Fibroblast of skin of left biceps (primary cell): ENCODE measurements around the gene TOMM6.

Experiments
- DNase-seq, 2 experiments: peaks; one replicate each; pipeline ENCODE4 v3.0.0-alpha.2; 2013; ENCODE audit warnings: low read depth in 2 of 2

The TOMM6 gene

DNA sequence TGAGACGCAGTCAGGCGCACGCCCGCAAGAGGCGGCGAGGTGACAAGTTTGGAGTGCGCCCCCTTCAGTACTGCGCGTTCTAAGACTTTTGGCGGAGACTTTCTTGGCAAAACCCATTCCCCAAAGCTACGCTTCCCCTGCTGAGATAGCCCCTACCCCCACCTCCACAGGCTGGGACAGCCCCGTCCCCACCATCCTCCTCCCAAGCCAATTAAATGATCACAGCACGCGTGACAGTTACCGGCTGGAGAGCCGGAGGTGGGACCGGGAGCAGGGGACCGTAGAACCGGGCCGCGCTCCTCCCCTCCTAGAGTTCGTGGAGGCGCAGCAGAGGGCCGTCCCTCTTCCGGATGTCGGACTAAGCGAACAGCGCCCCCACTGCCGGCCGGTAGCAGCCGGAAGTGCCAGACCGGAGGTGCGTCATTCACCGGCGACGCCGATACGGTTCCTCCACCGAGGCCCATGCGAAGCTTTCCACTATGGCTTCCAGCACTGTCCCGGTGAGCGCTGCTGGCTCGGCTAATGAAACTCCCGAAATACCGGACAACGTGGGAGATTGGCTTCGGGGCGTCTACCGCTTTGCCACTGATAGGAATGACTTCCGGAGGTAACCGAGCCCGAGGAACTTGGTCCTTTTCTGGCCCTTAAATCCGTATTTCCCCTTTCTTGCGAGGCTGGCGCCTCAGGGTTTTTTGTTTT, at the start of gene TOMM6:
Gene TOMM6, plus strand, starts transcription at position 476 of the 699 bp plus-strand sequence. Its CDS starts 4 bp downstream, at position 480.
- peak; percentile 79 to 82 for DNase-seq

DNA sequence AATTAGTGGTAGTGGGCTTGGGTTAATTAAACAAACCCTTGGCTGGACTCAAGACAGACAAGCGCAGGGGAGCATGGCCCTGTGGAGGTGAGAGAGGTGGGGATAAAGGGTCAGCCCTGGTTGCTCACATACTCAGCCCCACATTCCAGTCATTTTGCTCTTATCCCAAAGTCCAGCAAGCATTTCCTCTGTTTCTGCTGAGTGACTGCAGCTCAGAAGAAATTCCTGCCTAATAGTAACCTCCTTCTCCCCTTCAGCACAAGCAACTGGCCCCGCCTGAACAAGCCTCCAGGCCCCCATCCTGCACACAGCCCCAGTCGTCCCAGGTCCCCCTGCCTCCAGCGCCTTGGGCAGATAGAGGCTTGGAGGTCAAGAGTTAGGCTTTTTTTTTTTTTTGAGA, 48.5 kb upstream of the TOMM6 start:
- no peak for DNase-seq

DNA sequence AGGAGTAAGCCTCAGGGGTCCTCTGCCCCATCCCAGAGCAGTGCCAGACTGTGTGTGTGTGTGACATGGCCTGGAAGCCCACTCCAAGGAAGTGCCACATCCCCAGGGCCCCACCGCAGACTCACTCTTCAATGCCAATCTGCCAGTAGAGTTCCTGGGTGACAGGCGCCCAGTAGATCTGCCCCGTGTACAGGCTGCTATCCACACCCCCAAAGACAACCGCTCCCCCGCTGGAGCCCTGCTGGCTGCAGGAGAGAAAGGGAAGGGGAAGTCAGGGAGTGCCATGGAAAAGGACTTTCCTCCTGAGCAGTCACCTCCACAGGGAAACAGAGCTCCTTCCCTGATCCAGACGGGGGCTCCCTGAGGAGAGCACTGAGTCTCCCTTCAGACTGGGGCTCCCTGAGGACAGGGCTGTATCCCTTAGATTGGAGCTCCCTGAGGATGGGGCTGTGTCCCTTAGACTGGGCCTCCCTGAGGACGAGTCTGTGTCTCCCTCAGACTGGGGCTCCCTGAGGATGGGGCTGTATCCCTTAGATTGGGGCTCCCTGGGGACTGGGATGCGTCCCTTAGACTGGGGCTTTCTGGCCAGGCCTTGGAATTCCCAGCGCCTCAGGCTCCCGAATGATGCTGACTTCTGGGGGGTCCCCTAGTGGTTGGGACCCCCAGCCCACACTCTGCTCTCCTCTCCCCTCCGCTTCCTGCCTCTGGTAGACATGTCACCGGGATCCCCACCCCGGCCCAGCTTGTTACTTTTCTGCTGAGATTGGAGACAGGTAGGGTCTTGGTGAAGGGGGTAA, 46.9 kb upstream of the TOMM6 start:
- DNase-seq: no peak

DNA sequence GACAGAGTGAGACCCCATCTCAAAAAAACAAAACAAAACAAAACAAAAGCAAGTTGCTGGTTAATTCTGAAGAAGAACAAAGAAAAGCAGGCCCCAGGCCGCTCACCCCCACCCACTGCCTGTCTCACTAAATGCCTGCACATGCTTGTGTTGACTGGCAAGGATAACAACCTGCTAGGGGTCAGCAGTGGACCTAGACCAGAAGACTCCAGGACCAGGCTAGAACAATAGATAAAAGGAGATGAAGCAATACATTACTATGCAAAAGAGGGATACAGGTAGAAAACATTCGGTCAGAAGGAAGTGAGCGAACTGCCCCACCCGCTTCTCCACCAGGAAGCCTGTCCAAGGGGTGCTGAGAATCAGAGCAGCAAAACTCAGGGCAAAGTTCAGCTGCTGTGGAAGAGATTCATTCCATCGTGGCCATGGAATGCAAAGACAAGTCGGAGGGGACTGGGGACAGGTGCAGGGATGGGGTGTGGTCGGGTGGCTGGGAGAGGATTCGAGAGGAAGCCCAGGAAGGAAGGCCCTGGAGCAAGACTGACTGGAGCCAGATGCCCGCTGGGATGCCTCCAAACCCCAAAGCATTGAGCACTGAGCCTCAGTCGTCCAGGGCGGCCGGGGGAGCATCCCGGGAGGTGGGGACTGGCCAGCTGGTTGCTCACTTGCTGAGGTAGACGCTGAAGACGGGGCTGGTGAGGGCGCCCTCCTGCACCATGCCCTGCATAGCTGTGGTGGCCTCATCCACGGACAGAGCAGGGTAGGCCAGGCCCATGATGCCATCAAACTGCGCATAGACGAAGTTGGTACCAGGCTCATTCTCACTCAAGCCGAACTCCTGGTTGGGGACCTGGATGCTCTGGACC, 45.6 kb upstream of the TOMM6 start:
- DNase-seq: no peak

DNA sequence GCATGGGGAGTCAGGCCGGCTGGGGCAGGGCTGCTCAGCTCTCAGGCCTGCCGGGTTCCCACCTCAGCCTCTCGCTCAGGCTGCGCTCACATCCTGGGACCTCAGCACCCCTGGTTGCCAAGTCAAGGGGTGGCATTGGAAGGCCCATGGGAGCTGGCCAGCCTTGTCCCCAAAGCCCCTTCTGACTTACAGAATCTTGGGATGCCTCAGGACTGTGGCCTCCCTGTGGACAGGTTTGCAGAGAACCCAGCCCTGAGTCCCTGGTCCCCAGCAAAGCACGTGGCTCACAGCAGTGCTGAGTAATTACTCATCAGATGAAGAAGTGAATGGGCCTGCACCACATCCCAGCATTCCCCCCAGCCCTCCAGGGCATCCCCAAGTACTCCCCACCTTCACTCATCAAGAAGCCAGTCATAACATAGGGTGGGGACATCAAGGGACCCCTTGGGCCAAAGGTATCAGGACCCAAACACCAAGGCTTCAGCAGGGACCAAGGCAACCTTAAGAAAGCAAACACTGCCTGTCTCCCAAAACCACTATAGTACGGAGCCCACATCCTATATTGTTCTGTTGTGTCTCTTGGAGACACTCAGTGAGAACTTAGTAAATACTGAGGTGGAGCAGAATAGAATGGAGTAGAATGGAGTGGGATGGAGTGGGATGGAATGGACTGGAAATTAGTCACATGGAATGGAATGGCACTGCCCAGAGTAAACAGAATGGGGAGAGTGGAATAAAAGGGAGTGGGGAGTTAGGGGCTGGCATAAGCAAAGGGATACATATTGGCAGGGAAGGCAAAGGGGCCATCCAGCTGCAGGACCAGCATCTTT, 43.9 kb upstream of the TOMM6 start:
- no peak for DNase-seq

DNA sequence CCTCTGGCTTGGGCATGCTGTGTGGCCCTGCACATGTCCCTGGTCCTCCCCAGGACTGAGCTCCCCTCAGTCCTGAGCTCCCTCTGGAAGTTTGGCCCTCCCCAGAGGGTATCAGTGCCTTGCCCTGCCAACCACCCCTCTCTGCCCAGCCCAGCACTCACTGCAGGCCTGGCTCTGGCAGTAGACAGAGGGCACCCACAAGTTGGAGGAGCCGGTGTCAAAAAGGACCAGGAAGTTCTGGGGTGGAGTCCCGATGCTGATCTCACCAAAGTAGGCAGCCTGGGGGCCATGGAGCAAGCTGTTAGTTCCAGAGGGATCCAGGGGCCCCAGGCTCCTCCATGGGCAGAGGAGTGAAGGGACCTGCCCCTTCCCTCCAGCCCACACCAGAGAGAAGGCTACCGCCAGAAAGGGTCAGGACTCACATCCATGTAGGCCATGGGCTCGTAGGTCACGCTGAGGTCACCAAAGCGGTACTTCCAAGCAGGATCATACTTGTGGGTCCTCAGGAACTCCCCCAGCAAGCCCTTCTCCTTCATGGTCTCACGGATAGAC, 43.2 kb upstream of the TOMM6 start:
- DNase-seq: no peak

DNA sequence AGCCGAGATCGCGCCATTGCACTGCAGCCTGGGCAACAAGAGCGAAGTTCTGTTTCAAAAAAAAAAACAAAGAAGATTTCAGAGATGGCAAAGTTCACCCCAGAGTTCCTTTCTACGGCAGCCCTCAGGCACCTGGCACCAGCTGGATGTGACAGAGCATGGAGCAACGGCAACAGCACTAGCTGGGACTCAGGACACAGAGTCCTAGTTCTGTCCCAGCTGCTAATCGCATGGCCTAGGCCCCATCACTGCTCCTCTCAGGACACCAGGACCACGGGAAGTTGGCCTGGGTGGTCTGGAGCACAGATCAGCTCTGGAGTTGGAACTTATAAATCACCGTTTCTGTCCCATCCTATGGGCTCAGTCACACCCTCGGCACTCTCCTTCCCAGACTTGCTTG, 41.4 kb upstream of the TOMM6 start:
- no peak for DNase-seq

DNA sequence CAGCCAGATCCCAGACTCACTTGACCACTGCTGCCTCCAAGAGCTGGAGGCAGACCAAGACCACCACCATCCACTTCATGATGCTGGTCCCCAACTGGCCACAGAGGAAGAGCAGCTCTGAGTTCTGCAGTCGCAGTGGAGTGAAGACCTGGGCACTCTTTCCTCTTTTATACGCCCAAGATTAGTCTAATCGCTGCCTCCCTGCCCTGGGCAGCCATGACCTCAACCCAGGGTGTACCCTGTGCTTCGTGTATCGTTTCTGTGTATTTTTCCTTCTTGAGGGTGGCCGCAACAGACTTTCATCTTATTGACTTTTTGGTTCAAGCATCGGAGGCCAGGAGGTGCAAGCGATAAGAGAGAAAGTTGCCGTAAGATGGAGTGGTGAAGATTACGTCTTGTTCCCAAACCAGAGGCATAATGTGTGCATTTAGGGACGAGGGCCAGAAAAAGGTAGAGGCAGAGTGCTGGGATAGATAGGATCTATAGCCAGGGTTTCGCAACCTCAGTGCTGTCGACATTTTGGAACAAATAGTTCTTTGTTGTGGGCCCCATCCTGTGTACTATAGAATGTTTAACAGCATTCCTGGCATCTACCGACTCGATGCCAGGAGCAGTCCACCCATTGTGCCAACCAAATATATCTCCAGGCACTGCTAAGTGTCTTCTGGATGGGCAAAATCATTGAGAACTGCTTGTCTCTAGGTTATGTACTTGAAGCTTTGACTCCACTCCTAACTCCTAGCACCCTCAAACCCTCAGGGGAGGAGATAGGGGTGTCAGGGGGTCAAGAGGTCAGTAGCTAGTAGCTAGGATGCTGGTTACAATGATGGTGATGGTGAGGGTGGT, 40.0 kb upstream of the TOMM6 start, which contains the start of gene PGC:
Gene PGC, minus strand, starts transcription at position 142 of the 846 bp plus-strand sequence. Its CDS starts 63 bp downstream, at position 79.
- no peak for DNase-seq

DNA sequence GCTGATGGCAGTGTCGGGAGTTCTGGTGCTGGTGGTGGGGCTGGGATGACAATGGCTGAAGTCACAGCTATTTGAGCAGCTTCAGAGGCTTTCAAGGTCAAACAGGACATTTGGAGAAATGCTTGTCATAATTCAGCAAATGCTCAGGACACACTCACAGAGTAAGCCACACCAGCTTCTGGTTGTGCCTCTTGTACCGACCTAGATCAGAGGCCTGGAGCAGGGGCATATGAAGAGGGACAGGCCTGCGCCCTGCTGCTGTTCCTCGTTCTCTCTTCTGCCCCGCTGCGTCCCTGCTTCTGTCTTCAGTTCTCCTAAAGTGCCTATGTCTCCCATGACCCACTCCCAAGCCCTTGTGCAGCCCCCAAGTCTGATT, 39.4 kb upstream of the TOMM6 start:
- no peak for DNase-seq

DNA sequence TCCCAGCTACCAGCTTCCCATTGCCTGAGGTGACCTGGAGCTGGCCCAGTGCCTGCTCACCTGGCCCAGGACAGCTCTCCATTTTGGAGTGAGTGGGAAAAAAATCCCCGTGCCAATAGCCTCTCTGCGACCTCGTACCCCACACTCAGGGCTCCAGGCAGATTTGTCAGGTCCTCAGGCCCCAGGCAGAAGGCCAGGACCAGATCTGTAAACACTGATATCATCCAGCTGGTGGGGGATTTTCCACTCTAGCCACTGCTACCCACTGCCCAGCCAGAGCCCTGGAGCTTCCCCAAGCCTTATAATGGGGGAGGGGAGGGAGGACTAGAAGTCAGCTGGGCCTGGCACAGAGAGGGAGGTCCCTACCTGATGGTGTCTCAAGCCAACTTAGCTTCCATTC, 39.0 kb upstream of the TOMM6 start:
- DNase-seq: no peak

DNA sequence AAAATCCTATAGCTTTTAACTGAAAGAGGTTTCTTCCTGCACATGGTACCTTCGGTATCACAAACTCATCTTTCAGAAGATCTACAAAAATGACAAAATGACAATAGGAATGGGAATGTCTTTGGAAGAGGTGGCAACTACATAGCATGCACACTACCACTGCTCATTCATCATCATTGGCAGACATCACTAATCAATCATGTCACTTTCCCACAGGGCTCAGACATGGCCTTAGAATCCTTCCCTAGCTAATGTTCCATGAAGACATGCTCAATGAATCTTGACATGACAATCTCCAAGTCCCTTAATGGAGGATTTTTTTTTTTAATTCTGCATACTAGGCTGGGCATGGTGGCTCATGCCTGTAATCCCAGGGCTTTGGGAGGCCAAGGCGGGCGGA, 37.1 kb upstream of the TOMM6 start:
- DNase-seq: no peak

DNA sequence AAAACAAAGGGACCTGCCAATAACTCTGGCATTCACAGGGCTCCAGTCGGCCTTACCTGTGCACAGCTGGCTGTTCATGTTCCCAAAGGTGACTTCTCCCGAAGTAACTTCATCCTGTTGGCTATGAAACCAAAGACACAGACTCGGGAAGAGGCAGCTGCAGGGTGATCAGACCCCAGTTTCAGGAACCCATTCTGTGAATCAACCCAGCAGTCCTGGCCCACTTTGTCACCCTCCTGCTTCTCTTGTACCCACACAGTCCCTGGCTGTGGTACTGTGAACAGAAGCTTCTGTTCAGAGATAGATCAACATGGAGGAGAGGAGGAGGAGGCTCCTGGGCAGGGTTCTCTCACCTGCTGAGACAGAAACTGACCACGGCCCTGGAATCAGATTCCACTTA, 31.6 kb upstream of the TOMM6 start:
- no peak for DNase-seq

DNA sequence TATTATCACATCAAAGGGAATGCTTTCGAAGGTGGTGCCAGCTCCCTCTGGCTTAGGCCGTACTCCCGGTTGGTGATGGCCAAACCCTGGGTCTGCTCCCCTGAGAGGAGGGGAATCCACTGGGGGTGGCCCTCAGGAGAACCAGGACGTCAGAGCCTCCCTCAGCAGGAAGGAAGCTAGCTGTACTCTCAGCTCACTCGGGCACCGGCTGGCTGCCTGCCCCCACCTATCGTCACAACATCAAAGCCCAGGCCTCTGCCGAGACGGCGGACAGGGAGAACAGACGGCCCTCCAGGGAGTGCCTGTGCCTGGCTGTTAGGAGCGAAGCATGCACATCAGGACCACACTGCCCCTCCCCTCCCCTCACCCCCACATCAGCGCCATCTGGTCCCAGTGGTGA, 31.1 kb upstream of the TOMM6 start:
- no peak for DNase-seq

DNA sequence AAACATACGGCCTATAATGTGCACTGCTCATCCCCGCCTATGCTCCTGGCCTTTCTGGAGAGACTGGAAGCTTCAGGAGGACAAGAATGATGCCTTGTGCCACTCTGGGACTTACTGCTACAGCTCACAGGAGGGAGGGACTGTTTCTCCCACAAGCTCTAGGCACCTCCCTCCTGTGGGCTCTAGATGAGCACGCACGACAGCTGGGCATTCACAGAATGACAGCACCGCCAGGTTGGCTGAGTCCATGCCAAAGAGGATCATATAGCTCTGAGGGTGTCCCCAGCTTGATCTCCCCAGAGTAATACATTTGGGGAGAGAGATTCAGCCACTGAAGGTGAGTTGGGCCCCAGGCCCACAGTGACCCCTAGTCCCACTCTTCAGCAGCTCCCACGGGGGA, 30.2 kb upstream of the TOMM6 start:
- DNase-seq: no peak

DNA sequence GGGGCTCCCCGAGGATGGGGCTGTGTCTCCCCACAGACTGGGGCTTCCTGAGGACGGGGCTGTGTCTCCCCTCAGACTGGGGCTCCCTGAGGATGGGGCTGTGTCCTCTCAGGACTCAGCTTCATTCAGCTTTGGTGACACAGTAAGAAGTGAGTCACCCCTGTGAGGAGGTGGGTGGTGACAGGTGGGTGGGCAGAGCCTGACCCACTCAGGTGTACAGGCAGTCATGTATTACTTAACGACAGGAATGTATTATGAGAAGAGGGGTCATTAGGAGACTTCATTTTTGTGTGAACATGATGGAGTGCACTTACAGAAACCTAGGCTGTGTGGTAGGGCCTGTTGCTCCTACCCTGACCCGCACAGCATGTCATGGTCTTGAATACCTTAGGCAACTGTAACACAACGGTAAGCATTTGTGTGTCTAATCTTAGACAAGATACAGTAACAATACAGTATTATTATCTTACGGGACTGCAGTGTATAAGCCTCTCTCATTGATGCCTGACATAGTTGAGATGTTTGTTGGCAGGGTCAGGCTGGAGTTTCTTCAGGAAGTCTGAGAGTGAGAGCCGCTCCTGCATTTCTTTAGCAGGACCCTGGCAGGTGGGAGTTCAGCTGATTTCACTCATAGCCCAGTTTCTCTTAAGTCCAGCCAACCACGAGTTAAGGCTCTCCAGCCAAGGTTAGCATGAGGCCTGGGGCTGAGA, 29.4 kb upstream of the TOMM6 start:
- DNase-seq: no peak

DNA sequence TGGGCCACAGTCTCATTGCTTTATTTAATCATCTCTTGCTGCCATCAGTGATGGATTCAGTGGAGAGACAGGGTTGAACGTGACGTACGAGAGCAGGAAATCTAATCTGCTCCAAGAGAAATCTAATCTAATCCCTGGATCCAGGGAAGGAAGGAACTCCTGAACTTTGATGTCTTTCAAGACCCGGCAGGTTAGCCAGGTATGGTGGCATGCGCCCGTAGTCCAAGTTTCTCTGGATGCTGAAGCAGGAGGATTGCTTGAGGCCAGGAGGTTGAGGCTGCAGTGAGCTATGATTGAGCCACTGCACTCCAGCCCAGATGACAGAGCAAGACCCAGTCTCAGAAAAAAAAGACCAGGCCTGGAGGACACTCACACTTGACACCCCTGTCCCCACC, 28.9 kb upstream of the TOMM6 start:
- DNase-seq: no peak

DNA sequence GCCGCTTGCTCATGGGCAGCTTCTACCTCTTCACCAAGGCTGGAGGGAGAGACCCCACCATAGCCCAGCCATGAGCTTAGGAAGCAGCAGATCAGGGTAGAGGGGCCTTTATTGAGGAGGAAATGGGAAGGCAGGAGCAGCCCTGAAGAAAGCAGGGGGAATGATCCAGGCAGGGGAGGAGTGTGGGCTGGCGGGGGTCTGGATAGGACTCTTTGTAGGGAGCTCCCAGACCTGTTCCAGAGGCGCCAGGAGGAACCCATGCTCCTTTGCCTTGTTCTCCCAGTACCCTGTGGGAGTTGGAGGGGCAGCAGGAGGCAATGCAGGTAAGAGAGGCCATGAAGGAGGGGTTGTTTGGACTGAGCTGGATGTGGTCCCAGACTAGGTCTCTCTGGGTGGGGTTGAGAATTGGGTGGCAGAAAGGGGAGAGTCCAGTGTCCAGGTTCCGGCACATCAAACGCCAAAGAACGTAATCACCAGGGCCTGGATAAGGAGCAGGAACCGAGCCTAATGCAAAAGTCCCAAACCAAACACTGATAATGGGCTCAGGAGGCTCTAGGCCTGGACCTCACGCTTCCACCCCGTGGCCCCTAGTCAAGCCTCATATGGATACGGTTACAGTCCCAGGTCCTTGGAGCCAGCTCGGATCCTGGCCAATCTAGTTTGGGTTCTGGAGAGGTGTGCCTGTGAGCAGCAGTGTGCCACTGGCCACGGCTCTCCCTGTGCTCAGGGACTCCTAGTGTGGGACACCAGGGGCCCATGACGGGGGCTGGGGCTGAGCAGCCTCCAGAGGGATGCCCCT, 28.2 kb upstream of the TOMM6 start:
- DNase-seq: no peak

DNA sequence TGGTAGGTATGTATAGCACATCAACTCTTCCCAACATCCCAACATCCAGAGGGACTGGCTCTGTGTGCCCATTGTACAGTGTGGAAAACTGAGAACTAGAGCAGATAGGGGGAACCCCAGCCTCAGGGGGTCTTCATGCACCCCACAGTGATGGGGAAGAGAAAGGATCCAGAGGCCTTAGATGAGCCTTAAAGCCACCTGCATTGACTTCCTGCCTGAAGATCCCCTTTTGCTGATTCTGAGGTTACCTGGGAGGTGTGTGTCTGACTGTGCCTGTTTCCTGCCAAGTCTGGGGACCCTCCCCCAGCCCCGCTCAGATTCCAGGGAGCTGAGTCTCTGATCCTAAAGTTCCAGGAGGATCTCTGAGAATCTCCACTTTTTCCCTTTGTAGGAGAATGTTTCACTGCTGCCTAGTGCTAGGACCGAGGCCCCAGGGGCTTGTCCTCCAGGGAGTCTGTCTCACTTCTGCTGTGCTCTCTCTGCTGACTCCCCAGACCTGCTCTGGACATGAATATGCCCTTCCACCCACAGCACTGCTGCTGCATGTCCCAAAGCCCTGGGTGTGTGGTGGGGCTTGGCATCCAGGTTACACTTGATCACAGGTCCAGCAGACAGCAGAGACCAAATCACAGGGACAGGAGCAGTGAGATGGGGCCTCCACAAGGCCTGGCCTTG, 27.5 kb upstream of the TOMM6 start:
- DNase-seq: no peak
